GM21423 (cell line): ENCODE results near the gene DYRK2.
A peak's percentile ranks its signal among the peaks of the same experiment; 100 is the strongest.

Experiments
- ATAC-seq: cut with Tn5 transposase; IDR thresholded peaks from one replicate; pipeline ENCODE4 v1.9.1; 2021; ENCODE audit warnings: mild to moderate bottlenecking, moderate library complexity; ENCODE audit not compliant: unreplicated experiment

Gene DYRK2

GRCh38 chr12:67648521-67649260 is at the start of gene DYRK2:
TSS of gene DYRK2 (plus strand) at chr12:67648745. CDS start at chr12:67649134, 389 bp downstream.
- peak; percentile 42 for ATAC-seq

GRCh38 chr12:67599691-67600090 is 48.9 kb upstream of the DYRK2 start:
- ATAC-seq, result no peak

GRCh38 chr12:67601126-67601525 is 47.4 kb upstream of the DYRK2 start:
- ATAC-seq, result no peak

- no peak for ATAC-seq
These were observed 39.2 kb upstream of the DYRK2 start for GRCh38 chr12:67609226-67609870.

GRCh38 chr12:67613040-67613439 is 35.5 kb upstream of the DYRK2 start:
- ATAC-seq, result no peak

- ATAC-seq, result no peak
These were observed 30.9 kb upstream of the DYRK2 start for GRCh38 chr12:67617629-67618028.

- ATAC-seq, result no peak
These were observed 30.2 kb upstream of the DYRK2 start for GRCh38 chr12:67618303-67618702.

- ATAC-seq, result no peak
These were observed 27.4 kb upstream of the DYRK2 start for GRCh38 chr12:67621112-67621511.

- no peak for ATAC-seq
These were observed 26.6 kb upstream of the DYRK2 start for GRCh38 chr12:67621926-67622325.

- ATAC-seq, result no peak
These were observed 25.3 kb upstream of the DYRK2 start for GRCh38 chr12:67623259-67623658.

- ATAC-seq, result no peak
These were observed 24.2 kb upstream of the DYRK2 start for GRCh38 chr12:67624355-67624754.

- ATAC-seq, result no peak
These were observed 23.5 kb upstream of the DYRK2 start for GRCh38 chr12:67625004-67625403.

- no peak for ATAC-seq
These were observed 22.4 kb upstream of the DYRK2 start for GRCh38 chr12:67626156-67626555.

- peak; percentile 99 for ATAC-seq
These were observed 18.0 kb upstream of the DYRK2 start for GRCh38 chr12:67630373-67631088.

- no peak for ATAC-seq
These were observed 16.5 kb upstream of the DYRK2 start for GRCh38 chr12:67632005-67632404.

GRCh38 chr12:67633024-67633610 is 15.4 kb upstream of the DYRK2 start:
- no peak for ATAC-seq

GRCh38 chr12:67633708-67634107 is 14.8 kb upstream of the DYRK2 start:
- ATAC-seq, result no peak

- no peak for ATAC-seq
These were observed 14.2 kb upstream of the DYRK2 start for GRCh38 chr12:67634303-67634761.

- no peak for ATAC-seq
These were observed 10.8 kb upstream of the DYRK2 start for GRCh38 chr12:67637718-67638117.

GRCh38 chr12:67638694-67639093 is 9.9 kb upstream of the DYRK2 start:
- ATAC-seq, result no peak

GRCh38 chr12:67640863-67641262 is 7.7 kb upstream of the DYRK2 start:
- no peak for ATAC-seq
